NCI-H524 treated with DMSO at 0.1 percent for 48 hours (cell line): ENCODE measurements around the gene OMA1.
"Not testable (repeated sequence)": the region's sequence is repeated elsewhere in the genome, so short reads cannot be mapped to it uniquely, and the experiment has no call there.

Experiments used
- DNase-seq: peaks from one replicate; lab custom pipeline; 2025; lab: John Stamatoyannopoulos, UW

Gene OMA1

GRCh38 chr1:58528518-58528917 lies 18.0 kb downstream of the OMA1 start:
- DNase-seq, result no peak

DNA sequence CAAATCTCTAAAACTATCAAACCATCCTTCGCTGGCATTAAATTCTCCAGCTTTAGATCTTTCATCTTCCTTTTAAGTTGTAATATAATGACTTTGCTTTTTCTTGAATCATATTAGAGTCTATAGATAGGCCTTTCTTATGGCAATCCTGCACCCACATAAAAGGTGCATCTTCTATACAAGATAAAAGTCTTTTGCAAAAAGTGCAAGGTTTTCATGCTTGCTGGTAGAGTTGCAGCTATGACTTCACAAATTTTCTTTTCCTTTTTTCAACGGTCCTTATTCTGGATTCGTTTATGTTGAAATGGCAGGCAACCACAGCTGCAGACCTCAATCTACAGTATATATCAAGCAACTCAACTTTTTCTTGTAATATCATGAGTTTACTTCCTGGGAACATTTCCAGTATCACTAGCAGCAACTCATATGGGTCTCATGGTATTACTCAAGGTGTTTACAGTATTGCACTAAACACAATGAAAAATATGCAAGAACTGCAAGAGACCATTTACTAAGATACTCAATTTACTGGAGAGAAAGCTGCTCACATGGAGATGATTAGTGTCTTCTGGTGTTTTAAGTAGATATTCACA lies 22.1 kb downstream of the OMA1 start:
- DNase-seq, result no peak

GRCh38 chr1:58515794-58516401 lies 30.6 kb downstream of the OMA1 start:
- DNase-seq, result peak; percentile 51

DNA sequence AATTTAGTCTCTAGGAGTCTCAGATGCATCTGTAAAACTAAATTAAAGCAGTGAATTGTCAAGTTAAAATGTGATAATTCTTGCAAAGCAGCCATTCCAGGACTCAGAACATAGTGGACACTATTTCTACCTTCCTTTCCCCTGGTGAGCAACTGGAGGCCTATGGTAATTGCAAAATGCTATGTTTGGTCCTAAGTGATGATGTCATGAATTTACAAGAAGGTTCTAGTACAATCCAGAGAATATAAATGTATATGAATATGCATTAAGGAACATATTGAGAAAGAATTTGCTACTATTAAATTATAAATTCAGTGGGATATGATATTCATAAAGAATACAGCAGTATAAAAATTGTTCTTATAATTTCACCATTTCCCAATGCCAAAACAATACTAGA lies 32.6 kb downstream of the OMA1 start:
- no peak for DNase-seq

DNA sequence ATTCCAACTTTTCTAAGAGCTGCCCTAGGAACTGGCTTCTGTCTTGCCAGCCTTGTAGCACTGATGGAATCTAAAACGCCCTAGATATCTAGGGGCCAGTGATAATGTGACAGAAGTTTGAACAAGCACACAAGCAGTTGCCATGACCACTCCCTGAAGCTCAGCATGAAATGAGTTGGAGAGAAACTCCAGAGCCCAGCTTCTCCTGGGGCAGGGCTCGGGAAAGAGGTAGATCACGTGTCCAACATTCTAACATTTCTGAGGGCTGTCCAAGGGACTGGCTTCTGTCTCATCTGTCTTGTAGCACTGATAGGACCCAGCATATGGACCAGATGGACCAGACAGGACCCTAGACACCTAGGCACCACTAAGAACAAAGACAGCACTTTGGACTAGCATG lies 37.9 kb downstream of the OMA1 start:
- no peak for DNase-seq

- DNase-seq, result no peak
Observed at GRCh38 chr1:58505286-58505685, 41.2 kb downstream of the OMA1 start.

DNA sequence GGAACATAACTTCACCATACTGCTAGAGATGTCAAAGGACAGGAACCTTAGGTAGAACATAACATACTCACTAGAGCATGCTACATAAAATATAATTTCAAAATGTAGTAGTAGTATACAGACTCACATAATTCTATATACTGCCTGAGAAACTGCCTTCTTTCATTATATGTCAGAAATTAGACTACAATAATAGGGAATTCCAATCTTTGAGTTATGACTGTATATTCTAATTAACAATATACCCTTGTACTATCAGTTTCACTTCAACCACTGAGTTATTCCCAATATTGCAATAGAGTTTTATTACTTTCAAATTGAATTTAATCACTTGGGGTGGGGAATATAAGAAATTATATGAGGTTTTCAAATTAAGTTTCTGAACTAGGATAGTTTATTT lies 44.0 kb downstream of the OMA1 start:
- no peak for DNase-seq

GRCh38 chr1:58500043-58500442 lies 46.5 kb downstream of the OMA1 start:
- DNase-seq, result no peak

DNA sequence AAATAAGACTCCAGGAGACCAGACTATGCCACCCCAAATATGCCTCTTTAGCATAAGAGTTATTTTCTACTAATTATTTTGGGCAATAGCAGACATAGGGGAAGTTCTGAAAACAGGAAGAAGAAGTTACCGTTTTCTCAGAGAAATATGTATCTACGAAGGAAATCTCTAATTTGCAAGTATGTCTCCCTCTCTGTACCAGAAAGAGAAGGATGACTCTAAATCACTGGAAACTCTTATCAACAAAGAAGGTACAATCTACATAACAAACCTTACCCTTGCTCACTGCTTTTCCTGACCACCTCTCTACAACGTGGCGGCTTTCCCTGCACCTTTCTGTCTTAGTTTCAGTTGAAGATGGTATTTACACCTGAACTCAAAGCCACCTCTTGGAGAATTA lies 49.0 kb downstream of the OMA1 start:
- no peak for DNase-seq

- no peak for DNase-seq
Observed at GRCh38 chr1:58496042-58496441, 50.5 kb downstream of the OMA1 start.

DNA sequence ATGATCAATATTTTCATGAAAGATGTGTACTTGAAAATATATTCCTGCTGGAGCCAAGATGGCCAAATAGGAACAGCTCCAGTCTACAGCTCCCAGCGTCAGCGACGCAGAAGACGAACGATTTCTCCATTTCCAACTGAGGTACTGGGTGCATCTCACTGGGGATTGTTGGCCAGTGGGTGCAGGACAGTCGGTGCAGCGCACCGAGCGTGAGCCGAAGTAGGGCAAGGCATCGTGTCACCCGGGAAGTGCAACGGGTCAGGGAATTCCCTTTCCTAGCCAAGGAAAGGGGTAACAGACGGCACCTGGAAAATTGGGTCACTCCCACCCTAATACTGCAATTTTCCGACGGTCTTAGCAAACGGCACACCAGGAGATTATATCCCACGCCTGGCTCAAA lies 57.6 kb downstream of the OMA1 start:
- DNase-seq, result not testable (repeated sequence)

GRCh38 chr1:58487002-58487401 lies 59.5 kb downstream of the OMA1 start:
- no peak for DNase-seq

DNA sequence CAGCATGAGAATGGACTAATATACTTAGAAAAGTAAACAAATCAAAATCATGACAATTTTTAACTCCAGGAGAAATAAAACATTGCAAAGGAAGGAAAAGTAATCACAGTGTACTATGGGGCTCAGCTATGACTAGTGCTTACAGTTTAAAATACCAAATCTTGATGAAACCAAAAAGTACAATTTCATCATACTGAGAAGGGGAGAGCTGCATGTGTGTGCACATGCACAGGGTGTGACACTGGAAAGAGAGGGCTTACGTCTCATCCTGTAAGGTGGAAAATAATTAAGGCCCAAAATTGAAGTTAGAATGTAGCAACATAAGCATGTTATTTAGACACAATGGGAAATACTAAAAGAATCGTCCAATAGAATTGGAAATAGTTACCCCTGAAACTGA lies 64.6 kb downstream of the OMA1 start:
- DNase-seq, result no peak

DNA sequence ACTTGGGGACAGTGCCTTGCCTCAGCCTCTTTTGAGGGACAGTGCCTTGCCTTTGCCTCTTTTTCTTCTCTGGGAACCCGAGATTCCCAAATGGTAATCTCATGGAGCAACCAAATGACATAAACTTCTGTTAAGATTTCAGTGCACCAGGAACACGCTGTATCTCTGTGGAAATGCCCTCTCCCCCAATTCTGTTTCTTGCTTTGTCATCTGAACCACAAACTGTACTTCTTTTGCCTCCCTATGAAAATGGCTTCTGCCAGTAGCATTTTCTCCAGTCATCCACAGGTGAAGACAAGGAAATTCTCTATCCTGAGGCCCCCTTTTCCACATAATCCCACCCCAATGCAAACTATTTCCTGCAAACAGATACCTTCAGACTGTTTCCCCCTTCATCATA lies 66.3 kb downstream of the OMA1 start:
- no peak for DNase-seq

- DNase-seq, result no peak
Observed at GRCh38 chr1:58477390-58477789, 69.1 kb downstream of the OMA1 start.

- DNase-seq, result no peak
Observed at GRCh38 chr1:58476179-58476578, 70.3 kb downstream of the OMA1 start.

DNA sequence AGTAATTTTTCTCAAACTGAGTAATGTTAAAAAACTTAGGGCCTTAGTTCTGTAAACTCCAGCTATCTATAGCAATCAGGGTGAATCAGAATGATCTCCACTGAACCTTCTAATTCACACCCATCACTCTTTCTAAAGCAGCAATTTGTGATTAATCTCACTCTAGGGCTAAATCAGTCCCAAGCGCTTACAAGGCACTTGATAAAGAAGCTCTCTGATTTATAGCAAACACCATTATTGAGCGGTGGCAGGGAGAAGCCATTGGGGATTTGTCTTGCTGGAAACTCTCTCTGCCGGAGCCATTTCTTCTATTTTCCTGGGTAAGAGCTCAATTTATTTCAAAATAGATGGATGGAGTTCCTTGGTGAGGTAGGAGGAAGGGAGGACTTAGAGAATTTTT lies 77.0 kb downstream of the OMA1 start:
- DNase-seq, result no peak

DNA sequence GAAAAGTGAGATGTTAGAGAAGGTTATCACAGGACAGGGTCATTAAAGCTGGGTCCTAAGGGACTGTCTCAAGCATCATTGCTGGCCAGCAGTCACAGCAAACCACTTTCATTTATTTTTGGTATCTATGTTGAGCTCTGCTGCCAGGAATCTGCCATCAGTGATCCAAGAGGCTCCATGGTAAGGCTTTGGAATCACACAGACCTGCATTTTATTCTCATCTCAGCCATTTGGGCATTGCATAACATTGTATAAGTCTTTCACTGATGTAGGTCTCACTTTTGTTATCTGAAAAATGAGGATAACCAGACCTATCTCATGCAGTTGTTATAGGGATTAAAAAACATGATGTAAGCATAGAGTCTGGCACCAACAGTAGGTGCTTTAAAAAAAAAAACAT lies 77.5 kb downstream of the OMA1 start:
- DNase-seq, result no peak

DNA sequence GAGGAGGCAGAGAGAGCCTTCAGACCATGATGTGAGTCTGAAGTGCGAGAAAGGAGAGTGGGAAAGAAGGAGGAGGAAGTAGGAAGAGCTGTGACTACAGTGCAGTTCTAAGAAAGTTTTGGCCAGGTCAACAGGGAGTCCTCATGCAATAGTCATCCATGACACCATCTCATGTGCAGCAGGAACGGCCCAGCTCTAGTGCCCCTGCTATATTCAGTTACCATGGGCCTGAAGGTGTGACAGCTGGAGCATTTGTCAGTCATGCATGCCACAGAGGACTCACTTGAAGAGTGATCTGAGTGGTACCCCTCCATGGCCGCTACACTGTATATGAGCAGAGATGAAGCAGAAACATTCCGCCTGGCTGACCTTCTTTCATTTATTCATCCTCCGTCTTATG lies 77.9 kb downstream of the OMA1 start:
- no peak for DNase-seq

DNA sequence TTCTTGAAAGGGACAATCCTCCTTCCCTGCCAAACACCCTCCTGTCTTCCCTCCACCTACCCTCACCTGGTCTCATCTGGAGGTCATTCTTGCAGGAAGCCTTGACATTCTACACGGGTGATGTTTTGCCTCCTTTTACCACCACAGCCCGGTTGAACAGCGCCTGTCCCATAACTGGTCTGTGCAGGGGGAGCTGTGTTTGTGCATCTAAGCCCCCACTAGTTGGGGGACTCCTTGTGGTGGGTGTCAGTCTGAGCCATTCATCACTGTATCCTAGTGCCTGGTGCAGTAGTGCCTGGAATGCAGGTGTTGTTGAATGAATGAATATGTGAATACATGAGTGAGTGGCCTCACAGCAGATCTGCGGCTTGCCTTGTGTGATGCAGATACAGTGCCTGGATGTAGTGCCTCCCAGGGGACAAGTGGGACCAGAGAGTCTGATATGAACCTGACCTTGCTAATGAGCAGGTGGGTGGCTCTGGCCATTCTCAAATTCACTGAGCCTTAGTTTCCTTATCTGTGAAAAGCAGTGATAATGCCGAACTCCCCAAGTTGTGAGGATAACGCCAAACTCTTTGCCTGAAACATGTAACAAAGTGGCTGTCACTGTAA lies 79.8 kb downstream of the OMA1 start:
- DNase-seq, result no peak

GRCh38 chr1:58465825-58466629 lies 80.5 kb downstream of the OMA1 start:
- no peak for DNase-seq

DNA sequence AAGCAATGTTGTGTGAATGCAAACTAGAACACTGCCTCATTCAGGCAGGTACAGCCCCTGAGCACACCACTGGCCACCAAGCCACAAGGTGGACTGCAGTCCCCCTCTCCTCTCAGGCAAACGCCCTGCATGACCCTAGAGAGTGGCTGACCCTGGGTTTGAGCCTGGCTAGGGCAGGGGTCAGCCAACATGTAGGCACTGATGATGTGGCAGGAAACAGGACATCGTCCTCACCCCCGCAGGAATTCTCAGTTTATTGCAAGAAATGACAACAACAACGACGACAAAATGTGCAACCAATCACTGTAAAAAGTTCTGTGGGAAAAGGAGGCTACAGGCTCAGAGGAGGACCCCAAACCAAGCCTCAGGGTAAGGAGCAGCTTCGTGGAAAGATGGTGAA lies 81.3 kb downstream of the OMA1 start:
- DNase-seq, result no peak

GRCh38 chr1:58460469-58460868 lies 86.1 kb downstream of the OMA1 start:
- no peak for DNase-seq
